NCI-H2171 treated with DMSO at 0.1 percent for 48 hours (cell line): ENCODE measurements around the gene ZNF385A.
A peak's percentile ranks its signal among the peaks of the same experiment; 100 is the strongest.

ENCODE experiments used
- DNase-seq: peaks from one replicate; lab custom pipeline; 2025; lab: John Stamatoyannopoulos, UW

Gene ZNF385A

DNA sequence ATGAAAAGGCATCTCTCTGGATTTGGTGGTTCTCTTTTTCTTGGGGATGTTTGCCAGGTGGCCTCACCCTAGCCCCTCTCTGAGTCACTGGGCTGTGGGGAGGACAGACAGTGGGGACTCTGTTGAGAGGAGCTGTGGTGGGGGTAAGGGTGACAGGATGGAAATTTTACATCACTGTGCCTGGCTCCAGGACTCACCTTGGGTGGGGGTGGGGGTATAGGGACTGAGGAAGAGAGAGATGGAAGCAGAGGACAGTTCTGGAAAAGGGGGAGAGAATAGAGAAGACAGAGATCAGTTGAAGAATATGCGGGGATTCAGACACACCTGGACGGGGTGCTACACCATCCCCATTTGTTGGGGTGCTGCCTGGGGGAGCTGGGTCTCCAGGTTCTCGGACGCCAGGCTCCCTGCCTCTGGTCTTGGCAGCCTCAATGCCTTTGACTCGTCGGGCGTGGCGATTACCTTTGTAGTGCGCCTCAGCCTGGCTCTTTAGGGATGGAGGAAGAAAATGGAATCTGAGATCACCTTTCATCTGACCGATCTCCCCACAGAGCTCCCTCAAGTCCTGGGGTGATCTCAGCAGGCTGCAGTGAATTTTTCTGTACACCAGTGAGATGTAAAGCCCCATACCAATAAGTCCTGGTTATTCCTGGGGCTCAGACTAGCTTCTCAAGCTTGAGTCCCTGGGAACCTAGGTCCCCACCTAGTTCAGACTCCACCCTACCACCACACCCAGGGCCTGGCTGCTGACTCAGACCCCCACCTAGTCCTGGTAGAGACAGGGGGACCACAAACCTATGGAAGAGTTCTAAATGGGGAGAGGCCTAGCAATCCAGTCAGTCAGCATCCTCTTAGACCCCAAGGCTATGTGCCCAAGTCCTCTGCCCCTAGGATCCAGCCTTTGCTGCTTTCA is 10.6 kb downstream of the ZNF385A start:
- DNase-seq, result no peak

DNA sequence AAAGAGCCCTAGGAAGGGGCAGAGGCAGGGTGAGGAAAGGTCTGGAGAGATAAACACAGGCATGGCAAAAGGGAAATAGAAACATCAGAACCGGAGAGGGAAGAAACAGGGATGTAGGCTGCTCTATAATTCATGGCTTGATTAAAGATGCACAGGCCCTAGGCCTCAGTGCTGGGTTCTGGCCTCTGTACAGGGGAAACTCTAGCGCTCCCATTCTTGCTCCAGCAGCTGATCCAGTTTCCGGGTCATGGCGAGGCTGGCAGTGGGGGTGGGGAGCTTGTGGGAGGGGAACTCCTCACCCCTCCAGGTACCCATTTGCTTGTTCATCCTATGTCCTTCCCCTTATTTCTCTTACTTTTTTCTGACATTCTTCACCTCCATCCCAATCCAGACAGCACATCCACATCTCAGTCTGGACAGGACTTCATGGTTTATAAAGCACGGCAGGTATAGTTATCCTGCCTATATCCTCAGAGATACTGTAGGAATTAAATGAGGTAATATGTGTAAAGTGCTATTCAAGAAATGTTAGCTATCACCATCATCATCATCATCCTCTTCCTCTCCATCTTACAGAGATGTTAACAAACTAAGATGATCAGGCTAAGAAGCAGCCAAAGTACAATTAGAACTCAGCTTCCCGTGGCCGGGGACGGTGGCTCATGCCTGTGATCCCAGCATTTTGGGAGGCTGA is 12.3 kb downstream of the ZNF385A start:
- no peak for DNase-seq

DNA sequence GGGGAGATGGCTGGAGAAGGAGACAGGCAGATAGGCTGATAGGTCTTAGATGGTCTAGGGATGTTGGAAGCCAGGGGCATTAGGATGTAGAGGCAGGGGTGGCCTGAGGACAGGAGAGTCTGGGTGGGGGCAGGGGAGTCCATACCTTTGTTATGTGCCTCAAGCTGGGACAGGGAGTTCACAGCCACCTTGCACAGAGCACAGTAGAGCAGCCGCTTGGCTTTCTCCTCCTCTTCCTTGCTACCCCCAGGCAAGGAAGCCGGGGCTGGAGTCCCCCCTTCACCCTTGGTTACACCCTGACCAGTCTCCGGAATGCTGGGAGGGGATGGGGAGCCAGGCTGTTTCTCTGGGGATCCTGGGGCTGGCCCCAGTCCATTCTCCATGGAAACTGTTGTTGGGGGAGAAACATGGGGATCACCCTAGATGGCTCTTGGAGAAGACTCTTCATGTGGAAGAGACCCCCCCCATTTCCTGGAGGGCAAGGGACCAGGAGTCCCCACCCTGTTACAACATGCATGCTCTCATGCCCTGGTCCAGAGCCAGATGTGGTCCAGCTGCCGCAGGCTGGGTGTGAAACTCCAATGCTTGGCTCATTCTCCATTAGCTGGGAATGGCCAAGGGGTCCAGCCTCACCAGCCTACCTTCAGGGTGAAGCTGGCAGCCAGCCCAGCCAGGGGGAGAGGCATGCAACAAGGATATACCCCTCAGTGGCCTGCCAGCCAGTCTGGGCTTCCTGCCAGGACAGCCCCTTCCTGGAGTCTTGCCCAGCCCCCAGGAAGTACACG is 13.0 kb downstream of the ZNF385A start:
- peak; percentile 51 for DNase-seq

DNA sequence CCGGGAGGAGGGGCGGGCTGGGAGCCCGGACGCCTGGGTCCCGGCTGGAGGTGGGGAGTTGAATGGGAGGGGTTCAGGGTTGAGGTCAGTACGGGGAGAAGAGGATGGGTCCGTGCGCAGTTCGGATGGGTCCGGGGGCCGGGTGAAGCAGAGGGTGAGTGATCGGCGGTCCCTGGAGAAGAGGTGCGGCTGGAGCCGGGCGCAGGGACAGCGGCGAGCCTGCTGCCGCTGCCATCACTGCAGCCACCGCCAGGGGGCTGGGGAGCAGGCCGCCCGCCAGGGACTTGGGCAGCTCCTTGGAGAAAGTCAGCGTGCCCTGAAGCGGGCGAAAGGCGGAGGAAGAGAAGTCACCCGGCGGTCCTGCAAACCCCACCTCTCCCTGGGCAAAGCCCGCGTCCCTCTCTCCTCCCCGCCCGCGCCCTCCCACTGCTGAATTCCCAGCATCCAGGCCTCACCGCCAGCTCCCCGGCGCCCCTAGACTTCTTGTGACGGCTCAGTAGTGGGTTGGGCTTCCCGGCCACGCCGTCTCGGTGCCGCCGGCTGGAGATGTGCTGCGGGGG is 14.3 kb downstream of the ZNF385A start:
- DNase-seq, result no peak

DNA sequence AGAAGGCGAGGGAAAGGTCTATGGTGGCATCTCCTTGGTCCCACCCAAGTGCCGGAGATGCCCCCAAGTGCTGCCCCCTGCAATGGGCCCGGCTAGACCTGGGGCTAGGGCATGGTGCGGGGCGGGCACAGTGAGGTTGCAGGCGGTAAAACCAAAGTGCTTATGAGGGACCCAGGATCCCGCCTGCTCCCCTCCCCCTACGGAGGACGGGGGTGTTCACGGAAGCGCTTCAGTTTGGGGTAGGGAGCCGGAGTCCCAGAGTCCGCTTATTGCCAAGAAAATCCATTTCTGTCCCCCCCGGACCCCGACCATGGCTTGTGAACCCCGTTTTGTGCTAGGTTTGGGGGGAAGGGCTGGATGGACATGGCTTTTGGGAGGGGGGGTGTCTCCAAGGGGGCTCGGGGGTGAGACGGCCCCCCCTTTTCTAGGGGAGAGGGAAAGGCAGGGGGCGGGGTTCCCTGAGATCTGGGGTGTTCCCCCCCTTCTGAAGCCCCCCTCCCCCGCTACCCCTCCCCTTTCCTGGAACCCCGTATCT is 14.9 kb downstream of the ZNF385A start:
- DNase-seq, result no peak

DNA sequence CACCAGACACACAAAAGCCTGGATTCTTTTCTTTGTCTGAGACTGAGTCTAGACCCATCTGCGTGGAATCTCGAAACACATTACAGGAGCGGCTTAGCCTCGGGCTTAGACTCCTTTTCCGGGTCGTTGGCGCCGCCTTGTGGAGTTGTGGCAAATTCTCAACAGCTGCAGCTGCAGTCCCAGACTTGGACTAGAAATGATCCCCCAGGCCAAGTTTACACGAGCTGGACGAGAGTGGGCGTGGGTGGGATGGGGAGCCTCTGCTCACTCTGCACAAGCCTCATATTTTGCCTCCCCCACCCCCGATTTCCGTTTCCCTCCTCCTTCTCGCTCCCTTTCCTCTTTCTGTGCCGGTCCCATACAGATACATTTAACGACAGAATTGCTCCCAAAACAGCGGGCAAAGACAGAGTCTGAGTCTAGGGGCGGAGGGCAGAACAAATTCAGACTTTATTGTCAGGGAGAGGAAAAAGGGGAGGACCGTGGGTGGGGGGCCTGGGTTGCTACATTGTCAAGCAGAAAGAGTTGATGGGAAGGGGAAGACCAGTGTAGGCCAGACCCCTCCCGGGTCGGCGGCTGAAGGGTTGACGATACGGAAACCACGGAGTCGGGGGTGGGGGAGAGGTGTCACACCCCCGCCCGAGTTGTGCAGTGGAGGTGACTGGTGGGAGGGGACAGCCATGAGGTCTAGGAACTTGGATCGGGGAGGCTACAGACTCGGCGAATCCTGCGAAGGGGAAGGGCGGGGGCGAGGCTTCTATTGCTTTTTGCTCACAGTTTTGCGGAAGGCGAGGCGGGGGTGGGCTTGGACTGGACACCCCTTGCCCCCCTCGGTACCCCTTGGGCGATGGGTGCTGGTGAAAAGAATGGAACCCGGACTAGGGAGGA is 15.6 kb downstream of the ZNF385A start:
- DNase-seq, result peak; percentile 82

DNA sequence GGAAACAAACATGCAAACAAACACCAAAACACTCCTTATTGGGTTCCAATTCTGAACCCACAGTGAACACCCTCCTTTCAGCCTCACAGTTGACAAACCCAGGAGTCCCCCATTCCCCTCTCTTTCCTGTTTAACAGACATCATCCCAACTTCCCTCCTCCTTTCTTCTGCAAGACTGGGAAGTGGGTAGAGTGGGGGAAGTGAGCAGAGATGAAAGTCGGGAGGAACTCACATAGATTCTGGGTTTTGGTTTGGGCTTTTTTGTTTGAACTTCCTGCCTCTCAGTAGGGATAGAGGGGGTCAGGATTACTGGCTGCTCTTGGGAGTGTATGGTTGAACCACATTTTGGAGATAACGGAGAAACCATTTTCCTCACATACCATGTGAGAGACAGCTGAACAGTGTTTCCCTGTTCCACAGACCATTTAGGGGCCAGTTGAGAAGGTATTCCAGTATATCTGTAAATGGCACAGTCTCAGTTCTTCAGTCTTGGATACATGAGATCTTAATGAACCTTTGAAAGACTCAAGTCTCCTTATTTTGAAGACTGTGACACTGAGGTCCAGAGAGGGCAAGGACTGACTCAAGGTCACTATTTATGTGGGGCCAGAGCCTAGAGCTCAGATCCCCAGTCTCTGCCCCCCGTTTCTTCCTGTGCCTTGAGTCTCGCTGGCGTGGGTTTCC is 16.4 kb downstream of the ZNF385A start:
- no peak for DNase-seq

DNA sequence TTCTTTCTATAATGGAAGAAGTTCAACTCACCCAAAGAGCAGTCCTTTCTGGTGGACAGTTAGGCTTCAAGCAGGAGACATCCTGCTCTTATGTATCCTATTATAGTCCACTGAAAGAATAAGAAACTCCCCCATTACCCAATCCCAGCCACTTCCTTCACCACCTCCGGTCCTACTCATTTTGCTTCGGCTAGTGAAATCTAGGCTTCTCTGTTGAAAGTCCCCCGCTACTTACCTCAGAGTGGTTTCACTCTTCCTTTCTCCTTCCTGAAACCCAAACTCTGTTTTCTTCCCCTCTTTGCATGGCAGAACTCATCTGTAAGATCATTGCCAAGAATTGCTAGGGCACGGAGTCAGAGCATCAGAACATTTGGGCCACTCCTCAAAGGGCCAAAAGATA is 20.1 kb downstream of the ZNF385A start, which contains the start of gene GPR84:
Gene GPR84, minus strand, starts transcription at position 74 of the 400 bp plus-strand sequence. CDS start 635 bp downstream, outside the sequence.
- DNase-seq, result no peak

DNA sequence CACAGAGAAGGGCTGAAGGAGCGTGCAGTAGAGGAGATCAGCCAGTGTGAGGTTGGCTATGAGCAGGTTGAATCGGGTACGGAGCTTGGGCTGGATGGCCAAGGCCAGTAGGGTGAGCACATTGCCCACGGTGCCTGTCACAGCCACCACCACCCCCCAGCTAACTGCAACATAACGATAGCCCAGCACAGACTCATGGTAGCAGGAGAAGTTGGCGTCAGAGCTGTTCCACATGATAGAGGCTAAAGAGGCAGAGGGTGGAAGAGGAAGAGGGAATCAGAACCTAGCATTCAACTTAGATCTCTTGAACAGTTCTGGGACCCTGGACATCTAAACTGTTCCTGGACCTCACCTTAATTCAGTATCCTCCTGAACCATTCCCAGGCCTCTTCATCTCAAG is 20.9 kb downstream of the ZNF385A start:
- no peak for DNase-seq

DNA sequence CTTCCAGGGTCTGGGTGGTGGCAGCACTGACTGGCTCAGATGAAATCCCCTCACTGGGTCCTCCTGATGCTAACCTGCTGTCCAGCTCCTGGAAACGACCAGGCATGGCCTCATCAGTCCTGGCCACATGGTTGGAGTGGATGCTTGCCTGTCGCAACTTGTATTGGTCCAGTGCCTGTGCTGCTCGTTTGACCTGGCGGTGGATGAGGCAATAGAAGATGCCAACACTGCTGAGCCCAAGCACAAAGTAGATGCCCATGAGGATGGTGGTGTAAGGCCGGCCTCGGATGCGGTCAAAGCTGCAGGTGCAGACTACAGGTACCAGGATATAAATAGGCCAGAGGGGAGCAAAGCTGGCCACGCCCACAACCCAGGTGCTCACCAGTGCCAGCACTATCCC is 21.5 kb downstream of the ZNF385A start:
- DNase-seq, result no peak

DNA sequence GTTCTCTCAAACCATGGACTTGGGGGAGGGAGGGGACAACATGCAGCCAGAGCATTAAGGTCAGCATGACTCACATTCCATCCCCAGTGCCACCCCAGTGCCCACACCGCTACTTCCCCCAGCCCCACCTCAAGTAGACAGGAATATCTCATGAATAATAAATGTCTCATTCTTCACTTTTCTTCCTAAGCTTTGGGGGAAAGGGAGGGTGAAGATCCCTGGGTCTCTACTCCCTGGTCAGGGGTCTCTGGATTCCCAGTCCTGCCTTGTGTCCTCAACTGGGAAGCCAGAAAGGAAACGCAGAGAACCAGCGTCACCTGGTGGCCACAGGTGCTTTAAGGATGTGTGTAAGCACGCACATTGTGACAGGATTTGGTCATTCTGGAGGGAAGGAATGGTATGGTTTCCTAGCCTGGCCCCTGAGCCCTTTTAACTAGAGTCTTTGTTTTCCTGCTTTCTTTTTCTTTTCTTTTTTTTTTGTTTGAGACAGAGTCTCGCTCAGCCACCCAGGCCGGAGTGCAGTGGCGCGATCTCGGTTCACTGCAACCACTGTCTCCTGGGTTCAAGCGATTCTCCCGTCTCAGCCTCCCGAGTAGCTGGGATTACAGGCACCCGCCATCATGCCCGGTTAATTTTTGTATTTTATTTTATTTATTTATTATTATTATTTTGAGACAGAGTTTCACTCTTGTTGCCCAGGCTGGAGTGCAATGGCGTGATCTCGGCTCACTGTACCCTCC is 23.6 kb downstream of the ZNF385A start:
- DNase-seq, result peak; percentile 70

DNA sequence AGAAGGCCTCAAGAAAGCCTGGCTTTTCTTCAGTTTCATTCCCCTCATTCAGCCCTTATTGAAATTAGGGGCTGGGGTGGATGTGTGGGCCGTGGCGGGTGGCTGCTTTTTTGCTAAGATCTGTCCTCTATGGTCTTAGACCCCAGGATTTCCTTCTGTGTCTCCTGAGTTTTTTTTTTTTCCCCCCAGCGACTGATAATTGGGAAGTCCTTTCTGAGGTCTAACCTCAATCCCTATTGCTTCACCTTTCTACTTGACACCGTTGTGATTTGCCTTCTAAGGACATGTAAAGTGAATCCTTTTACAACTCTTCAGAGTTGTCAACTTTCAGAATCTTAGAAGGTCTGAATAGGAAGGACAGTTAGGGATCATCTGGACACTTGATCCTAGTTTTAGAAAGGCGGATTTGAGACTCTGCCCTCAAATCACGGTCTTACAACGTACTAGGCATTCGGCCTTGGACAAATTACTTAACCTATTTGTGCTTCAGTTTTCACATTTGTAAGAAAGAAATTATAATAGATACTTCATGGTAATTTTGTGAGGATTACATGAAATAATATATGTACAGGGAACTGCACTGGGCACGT is 24.7 kb downstream of the ZNF385A start:
- DNase-seq, result peak; percentile 56

DNA sequence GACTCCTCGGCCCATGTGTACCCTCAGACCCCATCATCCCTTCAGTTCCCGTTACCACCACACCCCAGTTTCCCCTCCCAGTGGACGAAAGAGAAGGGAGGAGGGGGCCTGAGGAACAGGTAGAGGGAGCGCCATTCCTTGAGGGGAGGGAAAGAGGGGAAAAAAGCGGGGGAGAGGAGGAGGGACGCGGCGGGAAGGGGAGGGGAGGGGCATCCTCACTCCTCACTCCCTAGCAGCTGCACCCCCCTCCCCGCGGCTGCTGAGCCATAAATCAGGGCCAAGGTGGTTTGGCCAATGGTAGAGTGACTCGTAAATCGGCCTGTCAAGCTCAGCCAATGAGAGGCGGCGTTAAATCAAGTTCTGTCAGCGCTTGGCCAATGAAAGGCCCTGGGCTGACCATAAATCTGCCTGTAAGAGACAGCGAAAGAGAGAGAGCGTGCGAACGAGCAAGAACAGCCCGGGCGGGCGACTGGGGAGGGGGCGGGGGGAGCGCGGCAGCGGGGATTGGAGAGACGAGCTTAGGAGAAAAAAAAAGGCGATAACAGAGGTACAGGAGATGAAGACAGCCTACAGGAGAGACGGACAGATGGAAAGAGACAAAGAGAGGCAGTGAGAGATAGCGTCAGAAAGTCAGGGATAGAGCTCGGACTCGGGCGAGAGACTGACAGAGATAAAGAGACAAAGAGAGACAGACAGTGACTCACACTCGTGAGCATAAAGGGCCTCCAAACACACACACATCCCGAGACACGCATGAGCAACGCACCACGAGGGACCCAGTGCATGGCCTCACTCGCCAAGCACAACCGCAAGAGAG is 25.4 kb downstream of the ZNF385A start:
- DNase-seq, result peak; percentile 100

DNA sequence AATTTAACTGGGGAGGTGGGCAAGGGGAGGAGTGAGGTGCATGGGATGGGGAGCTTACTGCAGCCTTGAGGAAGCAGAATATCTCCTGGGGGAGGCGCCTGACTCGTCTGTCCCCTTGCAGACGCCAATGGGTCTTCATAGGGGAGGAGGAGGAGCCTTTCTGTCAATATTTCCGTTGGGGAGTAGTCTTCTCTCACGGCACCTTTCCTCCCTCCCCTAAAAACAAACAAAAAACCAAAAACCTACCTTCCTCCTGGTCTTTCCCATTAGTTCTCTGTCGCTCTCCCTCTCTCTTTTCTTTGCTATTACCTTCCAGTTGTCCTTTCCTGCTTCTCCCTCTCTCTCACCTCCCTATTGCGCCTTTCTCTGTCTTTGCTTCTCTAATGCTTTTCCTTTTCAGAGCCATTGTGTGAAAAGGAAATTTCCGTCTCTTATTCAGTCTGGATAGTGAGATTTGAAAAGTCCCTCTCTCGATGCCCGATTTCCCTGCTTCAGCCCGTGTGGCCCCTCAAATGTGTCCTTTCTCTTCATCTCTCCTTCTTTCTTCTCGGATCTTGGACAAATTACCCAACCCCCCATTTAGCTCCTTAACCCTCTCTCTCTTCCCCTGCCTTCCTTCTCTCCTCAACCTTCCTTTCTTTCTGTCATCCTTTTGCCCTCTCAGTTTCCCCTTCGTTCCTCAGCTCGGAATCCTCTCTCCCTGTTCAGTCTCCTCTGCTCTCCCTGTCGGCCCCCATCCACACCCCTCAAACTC is 26.2 kb downstream of the ZNF385A start:
- DNase-seq, result peak; percentile 43

DNA sequence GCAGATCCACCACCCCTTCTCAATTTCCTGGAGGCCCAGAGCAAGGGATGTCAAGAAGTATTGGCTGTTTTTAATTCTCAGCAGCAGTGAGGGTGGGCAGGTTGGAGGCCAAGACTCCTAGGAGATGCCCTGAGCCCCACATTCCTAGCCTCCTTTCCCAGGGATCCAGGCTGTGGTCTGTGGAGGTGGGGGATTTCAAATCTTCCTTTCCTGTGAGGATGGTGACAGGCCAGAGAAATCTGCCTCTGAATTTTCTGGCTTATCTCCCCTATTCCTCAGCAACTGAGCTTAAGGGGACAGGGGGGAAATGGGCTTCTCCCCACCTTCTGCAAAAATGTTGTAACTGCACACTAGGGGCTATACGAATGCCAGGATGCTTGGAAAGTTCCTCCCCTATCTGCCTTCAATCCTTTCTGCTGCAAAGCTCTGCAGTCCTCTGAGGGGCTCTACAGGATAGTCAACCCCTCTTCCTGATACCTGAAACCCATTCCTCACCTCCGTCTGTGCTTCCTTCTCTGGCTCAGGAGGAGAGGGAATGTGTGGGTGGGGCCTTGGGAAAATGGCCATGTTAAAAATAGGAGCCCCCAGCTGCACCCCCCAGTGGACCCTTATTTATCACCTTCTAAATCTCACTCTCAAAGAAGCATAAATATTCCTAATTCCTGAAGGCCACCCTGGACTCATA is 26.9 kb downstream of the ZNF385A start:
- no peak for DNase-seq

DNA sequence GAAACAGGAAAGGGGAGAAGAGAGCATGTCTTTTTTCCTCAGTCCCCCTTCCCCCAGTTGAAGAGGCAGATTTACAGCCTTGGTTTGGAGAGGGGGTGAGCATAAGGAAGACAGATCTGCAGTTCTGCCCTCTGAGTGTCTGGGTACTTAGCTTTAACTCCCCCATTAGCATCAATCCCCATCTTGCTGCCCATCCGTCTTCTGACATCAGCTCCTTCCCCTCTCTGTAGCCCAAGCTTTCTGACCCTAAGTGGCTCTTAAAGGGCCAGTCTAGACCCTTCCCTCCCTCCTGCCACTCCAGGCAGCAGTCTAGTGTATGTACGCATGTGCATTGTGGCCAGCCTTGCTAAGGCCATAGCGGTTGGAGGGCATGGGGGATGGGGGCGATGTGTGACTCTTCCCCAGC is 27.6 kb downstream of the ZNF385A start:
- DNase-seq, result no peak

DNA sequence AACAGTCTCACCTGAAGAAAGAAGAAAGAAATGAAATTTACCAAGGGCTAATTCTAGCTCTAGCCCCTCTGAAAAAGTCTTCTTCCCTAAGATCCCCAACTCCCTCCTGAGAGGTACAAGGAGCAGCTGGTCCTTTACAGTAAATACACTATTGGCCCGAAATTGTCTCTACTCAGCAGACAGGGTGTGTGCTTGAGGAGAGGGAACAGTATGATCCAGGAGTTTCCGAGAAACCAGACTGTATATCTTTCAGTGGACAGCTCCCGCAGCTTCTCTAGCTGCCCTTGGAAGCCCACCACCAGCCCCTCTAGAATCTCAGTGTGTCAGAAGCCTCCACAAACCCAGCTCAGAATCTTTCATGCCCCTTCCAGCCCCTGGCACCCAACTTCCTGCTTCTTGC is 28.3 kb downstream of the ZNF385A start:
- no peak for DNase-seq
